SK-N-SH (cell line): ENCODE data around the gene PIPOX.

Experiments used
- CTCF ChIP-seq: fragments of 200-600 bp; sonication (generic); IDR thresholded peaks from 2 replicates; pipeline ENCODE4 v1.6.1; 2017; ENCODE audit warnings: antibody characterized with exemption, mild to moderate bottlenecking, moderate library complexity
- EZH2phosphoT487 ChIP-seq: fragments of 200-600 bp; sonication (generic); IDR thresholded peaks from 2 replicates; pipeline ENCODE4 v1.6.1; 2017; ENCODE audit warnings: low read depth, mixed run types, mild to moderate bottlenecking, antibody characterized with exemption, moderate library complexity, borderline replicate concordance
- FOXJ3 ChIP-seq: sonication (generic); formaldehyde crosslinking; IDR thresholded peaks from 2 replicates; pipeline ENCODE4 v1.5.1; 2020; ENCODE audit warnings: mild to moderate bottlenecking, missing genetic modification reagents
- FOXM1 ChIP-seq: IDR thresholded peaks from 2 replicates; pipeline ENCODE4 v1.4.0; 2012; ENCODE audit warnings: low read depth, mild to moderate bottlenecking
- GATA2 ChIP-seq: sonication (generic); formaldehyde crosslinking; IDR thresholded peaks from 2 replicates; pipeline ENCODE4 v1.5.0; 2020; ENCODE audit warnings: mild to moderate bottlenecking, missing genetic modification reagents
- MAX ChIP-seq: IDR thresholded peaks from 2 replicates; pipeline ENCODE4 v1.4.0; 2012; ENCODE audit warnings: low read depth
- PBX3 ChIP-seq: IDR thresholded peaks from 2 replicates; pipeline ENCODE4; 2012
- RCOR1 ChIP-seq: fragments of 150-350 bp; IDR thresholded peaks from 2 replicates; pipeline ENCODE4 v1.6.1; 2017; ENCODE audit warnings: antibody characterized with exemption, low read length
- REST ChIP-seq: IDR thresholded peaks from 2 replicates; pipeline ENCODE4 v1.6.1; 2012; ENCODE audit warnings: mild to moderate bottlenecking, low read depth, low read length, moderate library complexity
- RFX5 ChIP-seq: IDR thresholded peaks from 2 replicates; pipeline ENCODE4 v1.6.1; 2012; ENCODE audit warnings: mild to moderate bottlenecking, improper control_type of control experiment, low read length
- SIN3A ChIP-seq: IDR thresholded peaks from 2 replicates; pipeline ENCODE4 v1.6.1; 2012; ENCODE audit warnings: low read depth, mild to moderate bottlenecking, low read length, moderate library complexity, borderline replicate concordance
- SMC3 ChIP-seq: IDR thresholded peaks from 2 replicates; pipeline ENCODE4 v1.6.1; 2012; ENCODE audit warnings: low read depth, low read length, improper control_type of control experiment
- USF1 ChIP-seq: IDR thresholded peaks from 2 replicates; pipeline ENCODE4 v1.4.0; 2012; ENCODE audit warnings: low read depth, borderline replicate concordance

GRCh38 chr17:29066047-29066446 lies 23.1 kb downstream of the PIPOX start:
- TF ChIP-seq FOXJ3 (CRISPR knock-in tag) (no peak; the same call in 1 of the 2 replicates), CTCF (no peak), RFX5 (no peak), FOXM1 (no peak), SIN3A (no peak), EZH2phosphoT487 (no peak), RCOR1 (peak; percentile 36; the same call in 1 of the 2 replicates), REST (no peak), USF1 (no peak), GATA2 (peak; percentile 84), MAX (no peak), SMC3 (no peak; the same call in 1 of the 2 replicates), PBX3 (no peak)
